ENCODE data around the gene TSN. TPM values are rescaled to one million over a fixed set of nuclear protein-coding genes. Genes with fewer than 3 reads are reported as not detected.
"Not testable (repeated sequence)": the region's sequence is repeated elsewhere in the genome, so short reads cannot be mapped to it uniquely, and the experiment has no call there.

The TSN gene
- total RNA-seq, 1 donor from 2014 or later = 49.5 TPM

DNA sequence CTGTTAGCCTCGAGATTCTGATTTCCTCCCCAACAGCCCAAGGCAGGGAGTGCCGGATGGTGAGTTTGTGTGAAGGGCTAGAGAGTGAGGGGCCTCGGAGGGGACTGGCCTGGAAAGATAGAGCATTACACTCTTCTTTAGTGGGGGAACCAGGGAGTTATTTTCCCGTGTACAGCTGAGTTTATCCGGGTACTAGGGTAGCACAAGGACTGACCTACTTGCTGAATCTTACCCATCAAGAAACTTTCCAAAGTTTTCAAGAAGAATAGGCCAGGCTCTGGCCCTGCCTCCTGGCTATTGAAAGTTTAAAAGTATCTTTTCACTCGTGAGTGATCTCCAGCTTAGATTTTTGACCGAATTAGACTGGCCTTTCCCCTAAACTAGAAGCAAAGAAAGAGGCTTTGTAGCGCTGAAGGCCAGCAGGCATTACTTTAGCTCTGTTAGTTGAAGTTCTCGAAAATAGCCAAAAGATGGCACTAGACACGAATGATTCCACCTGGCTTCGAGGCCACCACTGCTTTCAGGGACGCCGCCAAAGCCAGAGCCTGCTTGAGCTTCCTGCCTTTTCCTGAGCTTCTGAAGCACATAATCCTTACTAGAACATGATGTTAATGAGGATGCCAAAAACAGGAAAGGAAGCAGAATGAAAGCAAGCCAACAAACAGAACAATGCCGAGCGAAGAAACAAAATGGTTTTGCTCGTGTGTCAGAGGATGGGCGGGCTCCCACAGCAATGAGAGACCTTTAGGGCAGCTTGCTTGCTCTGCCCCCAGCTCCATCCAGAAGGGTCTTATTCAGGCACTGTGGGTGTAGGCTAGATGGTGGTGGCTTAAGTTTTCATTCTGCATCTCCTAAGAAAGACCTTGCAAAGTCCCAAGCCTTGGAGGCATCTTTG lies 55.8 kb downstream of the TSN start:
- H3K36me3 ChIP-seq (ENCODE audit: control insufficient read depth, insufficient read depth, low read length) = no peaks in the 10 kb centered on the region
- TF ChIP-seq, protein P1, sequence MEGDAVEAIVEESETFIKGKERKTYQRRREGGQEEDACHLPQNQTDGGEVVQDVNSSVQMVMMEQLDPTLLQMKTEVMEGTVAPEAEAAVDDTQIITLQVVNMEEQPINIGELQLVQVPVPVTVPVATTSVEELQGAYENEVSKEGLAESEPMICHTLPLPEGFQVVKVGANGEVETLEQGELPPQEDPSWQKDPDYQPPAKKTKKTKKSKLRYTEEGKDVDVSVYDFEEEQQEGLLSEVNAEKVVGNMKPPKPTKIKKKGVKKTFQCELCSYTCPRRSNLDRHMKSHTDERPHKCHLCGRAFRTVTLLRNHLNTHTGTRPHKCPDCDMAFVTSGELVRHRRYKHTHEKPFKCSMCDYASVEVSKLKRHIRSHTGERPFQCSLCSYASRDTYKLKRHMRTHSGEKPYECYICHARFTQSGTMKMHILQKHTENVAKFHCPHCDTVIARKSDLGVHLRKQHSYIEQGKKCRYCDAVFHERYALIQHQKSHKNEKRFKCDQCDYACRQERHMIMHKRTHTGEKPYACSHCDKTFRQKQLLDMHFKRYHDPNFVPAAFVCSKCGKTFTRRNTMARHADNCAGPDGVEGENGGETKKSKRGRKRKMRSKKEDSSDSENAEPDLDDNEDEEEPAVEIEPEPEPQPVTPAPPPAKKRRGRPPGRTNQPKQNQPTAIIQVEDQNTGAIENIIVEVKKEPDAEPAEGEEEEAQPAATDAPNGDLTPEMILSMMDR (IDR thresholded peaks at IDR 0.05; ENCODE audit: insufficient read depth, low read length, severe bottlenecking) = peak; percentile 70
- no peaks in the 10 kb centered on the region for H3K27me3 ChIP-seq (ENCODE audit: control insufficient read depth, insufficient read depth, low read length)
- DNase-seq (ENCODE audit: low read depth) (peak; percentile 57), FAIRE-seq (no peak)
- H3K4me3 ChIP-seq (ENCODE audit: low read depth, low read length) = no peak overlapping the region

DNA sequence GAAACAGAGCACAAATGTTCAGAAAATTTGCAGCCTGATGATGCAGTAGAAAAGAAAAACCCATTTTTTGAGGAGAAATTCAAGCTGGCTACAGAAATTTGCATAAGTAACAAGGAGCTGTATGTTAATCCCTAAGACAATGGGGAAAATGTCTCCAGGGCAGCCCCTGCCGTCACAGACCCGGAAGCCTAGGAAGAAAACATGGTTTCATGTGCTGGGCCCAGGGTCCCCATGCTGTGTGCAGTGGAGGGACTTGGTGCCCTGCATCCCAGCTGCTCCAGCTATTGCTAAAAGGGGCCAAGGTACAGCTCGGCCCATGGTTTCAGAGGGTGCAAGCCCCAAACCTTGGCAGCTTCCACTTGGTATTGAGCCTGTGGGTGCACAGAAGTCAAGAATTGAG lies 57.6 kb downstream of the TSN start:
- not testable (repeated sequence) for H3K36me3 ChIP-seq (ENCODE audit: control insufficient read depth, insufficient read depth, low read length); DNase-seq (ENCODE audit: low read depth); H3K4me3 ChIP-seq (ENCODE audit: low read depth, low read length); H3K27me3 ChIP-seq (ENCODE audit: control insufficient read depth, insufficient read depth, low read length); FAIRE-seq

DNA sequence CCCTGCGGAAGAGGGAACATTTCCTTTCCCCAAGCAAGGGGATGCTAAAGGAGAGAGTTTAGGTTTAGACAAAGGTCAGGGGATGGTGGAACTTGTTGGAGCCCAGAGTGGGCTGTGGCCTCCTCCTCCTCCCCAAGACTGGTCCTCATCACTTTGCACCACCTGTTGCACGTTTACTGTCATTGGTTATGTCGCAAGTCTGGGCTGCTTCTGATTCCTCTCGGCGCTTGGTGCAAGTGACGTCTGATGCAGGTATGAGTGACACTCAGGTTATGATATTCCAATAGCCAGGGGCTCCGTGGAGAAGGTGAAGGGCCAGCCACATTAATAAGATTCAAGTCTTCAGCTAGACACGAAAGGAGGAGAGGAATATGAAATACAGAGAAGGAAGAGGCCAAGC lies 59.8 kb downstream of the TSN start:
- FAIRE-seq (no peak), DNase-seq (ENCODE audit: low read depth) (no peak)
- TF ChIP-seq, protein P1 (IDR thresholded peaks at IDR 0.05; ENCODE audit: insufficient read depth, low read length, severe bottlenecking) = no peak
- Histone ChIP-seq H3K36me3 (ENCODE audit: control insufficient read depth, insufficient read depth, low read length) (no peaks in the 10 kb centered on the region), H3K4me3 (ENCODE audit: low read depth, low read length) (no peak overlapping the region), H3K27me3 (ENCODE audit: control insufficient read depth, insufficient read depth, low read length) (no peaks in the 10 kb centered on the region)

DNA sequence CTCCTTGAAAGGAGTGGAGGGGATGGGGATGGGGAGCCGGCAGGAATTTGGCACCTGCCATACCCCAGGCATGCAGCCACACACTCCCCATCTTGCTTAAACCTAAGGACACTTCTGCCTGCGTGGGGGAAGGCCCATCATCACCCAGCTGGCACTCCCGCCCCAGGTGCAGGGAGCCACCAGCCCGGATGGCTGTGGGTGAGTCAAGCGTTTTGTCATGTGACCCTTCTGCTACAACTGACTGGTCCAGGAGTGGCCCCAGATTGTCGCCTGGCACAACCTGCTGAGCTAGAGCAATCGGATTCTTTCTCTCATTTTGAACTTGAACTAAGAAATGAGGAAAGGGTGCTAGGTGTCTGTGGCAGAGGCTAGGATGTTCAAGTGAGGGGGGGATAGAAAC lies 61.3 kb downstream of the TSN start:
- TF ChIP-seq, protein P1 (IDR thresholded peaks at IDR 0.05; ENCODE audit: insufficient read depth, low read length, severe bottlenecking) = no peak
- no peak overlapping the region for H3K4me3 ChIP-seq (ENCODE audit: low read depth, low read length)
- FAIRE-seq (no peak), DNase-seq (ENCODE audit: low read depth) (no peak)
- no peaks in the 10 kb centered on the region for H3K36me3 ChIP-seq (ENCODE audit: control insufficient read depth, insufficient read depth, low read length)
- H3K27me3 ChIP-seq (ENCODE audit: control insufficient read depth, insufficient read depth, low read length) = no peaks in the 10 kb centered on the region

DNA sequence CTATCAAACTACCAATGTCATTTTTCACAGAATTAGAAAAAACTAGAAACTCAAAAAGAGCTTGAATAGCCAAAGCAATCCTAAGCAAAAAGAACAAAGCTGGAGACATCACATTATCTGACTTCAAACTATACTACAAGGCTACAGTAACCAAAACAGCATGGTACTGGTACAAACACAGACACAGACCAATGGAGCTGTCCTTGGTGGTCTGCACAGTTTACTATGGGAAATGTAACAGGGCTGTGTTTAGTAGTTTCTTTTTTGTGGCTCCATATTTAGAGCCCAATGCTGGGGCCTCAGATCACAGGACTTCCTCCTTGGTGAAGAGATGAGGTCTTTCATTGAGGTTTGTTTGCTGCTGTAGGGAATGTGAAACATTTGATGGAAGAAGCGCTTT lies 61.9 kb downstream of the TSN start:
- not testable (repeated sequence) for H3K36me3 ChIP-seq (ENCODE audit: control insufficient read depth, insufficient read depth, low read length); H3K4me3 ChIP-seq (ENCODE audit: low read depth, low read length); FAIRE-seq; H3K27me3 ChIP-seq (ENCODE audit: control insufficient read depth, insufficient read depth, low read length); DNase-seq (ENCODE audit: low read depth)

Other genes with a start within 250 kb of the TSN start
- under 0.01 TPM in 2 replicates for gene RNU4ATAC, start 224.8 kb upstream of the TSN start, total RNA-seq
- gene CLASP1, start 106.2 kb upstream of the TSN start, total RNA-seq = 46.5 and 56.9 TPM in 2 replicates
- gene NIFK, start 18.8 kb upstream of the TSN start, total RNA-seq = 65.0 and 66.6 TPM in 2 replicates